GM12864 (cell line): Measurements from ENCODE around the gene IKZF4.
A peak's percentile ranks its signal among the peaks of the same experiment; 100 is the strongest.
"Not testable (repeated sequence)": the region's sequence is repeated elsewhere in the genome, so short reads cannot be mapped to it uniquely, and the experiment has no call there.

Experiments
- DNase-seq: peaks from one replicate; pipeline ENCODE4 v3.0.0-alpha.2; 2011; ENCODE audit warnings: low read depth
- H3K4me3 ChIP-seq: 2 replicates; pipeline ENCODE4 v1.5.1; 2011; ENCODE audit warnings: mild to moderate bottlenecking, low read depth, low read length, control low read depth
- CTCF ChIP-seq: IDR thresholded peaks from 2 replicates; pipeline ENCODE4 v1.5.1; 2011; ENCODE audit warnings: low read depth, mild to moderate bottlenecking, moderate library complexity, low read length, control low read depth, inconsistent platforms; ENCODE audit errors: missing control alignments

The IKZF4 gene

DNA sequence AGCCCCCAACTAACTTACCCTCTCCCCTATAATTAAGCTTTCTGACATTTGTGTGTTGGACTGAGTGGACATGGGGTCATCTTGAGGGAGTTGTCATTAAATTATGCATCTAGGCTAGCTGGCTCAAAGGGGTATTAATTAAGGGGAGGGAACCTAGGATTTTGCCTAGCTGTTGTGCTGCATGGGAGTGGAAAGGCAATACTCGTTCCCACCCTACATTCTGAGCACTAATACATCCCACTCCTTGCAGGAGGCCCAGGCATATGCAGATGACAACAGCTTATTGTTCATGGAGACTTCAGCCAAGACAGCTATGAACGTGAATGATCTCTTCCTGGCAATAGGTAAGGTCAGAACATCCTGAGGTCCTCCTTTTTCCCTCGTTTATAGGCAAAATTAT, 29.7 kb upstream of the IKZF4 start:
- no peak overlapping the region for H3K4me3 ChIP-seq
- no peak for DNase-seq
- no peak for TF ChIP-seq CTCF

DNA sequence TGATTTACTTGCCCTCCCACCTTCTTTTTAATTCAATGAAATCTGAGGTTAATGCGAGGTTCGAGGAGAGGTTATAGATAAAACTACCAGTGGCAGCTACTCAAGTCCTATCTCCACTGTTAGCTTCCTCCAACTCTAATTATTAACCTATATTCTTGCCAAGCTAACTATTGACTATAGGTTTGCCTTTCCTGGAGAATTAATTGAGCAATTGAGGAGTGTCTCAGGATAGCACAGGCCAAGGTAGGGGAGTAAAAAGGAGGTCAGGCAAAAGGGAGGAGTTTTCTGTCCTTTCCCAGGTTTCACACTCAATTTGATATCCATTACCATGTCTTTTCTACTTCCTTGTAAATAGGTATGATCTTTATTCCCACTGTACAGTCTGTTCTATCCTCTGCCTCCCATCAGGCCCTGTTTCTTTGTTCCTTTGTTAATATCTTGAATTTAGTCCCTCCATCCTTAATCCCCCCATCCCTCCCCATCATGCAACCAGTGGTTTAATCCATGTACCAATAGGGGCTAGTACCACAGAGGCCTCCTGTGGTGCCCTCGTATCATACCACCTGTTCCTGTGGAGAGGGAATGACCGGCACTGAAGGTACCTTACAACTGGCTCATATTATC, 27.5 kb upstream of the IKZF4 start:
- TF ChIP-seq CTCF = no peak

GRCh38 chr12:55995366-55995765, 25.5 kb upstream of the IKZF4 start:
- TF ChIP-seq CTCF = no peak
- DNase-seq = no peak
- H3K4me3 ChIP-seq = no peak overlapping the region

More for the DNA sequence above, 27.5 kb upstream of the IKZF4 start:
- no peak for DNase-seq
- no peak overlapping the region for H3K4me3 ChIP-seq

DNA sequence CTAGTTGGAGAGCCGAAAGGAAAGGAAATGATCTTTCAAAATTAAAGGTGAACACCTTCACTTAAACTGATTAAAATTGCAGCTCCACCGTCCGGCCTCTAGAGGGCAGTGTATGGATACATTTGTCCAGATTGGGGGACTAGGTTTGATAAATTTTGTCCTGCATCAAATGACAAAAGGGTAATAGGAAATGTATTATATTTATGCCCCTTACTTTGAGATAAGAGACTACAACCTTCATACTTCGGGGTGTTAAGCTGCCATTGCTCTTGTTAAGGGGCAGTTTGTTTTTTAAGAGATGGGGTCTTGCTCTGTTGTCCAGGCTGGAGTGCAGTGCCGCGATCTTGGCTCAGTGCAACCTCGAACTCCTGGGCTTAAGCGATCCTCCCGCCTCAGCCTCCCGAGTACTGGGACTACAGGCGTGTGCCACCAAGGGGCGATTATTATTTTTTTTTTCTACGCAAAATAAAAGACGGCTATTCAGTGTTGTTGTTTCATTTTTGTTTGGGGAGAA, 24.6 kb upstream of the IKZF4 start:
- peak overlapping the region; percentile 70 for H3K4me3 ChIP-seq
- no peak for DNase-seq
- TF ChIP-seq CTCF = peak; percentile 72

DNA sequence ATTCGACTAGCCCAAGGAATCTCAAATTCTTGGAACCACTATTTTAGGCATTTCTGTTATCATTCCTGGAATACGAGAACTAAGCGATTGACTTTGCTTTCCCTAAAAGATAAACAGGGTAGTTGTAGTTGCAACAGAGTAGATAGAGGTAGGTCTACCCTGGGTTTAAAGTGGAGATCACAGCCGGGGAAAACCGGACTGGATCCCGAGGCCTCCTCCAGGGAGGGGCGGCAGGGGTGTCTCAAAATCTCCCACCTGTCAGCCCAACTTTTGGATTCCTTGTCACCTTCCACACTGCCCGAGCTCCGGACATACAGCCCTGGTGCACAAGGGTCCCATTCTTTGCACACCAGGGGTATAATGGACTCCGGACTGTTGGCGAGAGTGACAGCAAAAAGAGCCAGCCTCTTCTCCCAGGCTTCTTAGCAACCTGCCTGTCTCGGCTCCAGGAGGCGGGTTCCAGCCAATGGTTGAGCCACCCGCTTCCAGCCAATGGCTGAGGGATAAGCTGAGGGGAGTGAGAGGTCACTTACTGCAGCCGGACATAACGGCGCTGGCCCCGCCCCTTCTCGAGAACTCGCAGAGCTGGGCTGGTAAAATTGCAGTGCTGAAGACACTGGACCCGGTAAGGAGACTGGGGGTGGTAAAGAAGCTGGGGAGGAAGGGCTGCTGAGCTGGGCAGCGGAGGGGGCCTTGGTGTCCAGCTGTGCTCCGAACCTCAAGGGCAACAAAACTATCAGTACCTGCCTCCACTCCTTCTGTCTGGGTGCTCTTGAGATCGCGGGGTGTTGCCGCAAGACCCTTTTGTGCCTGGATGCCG, 23.9 kb upstream of the IKZF4 start, which contains the start of gene SUOX:
TSS of gene SUOX (plus strand) at position 562 of the 820 bp plus-strand sequence. CDS start 4,946 bp downstream, outside the sequence.
- peak; percentile 81 for DNase-seq
- no peak for TF ChIP-seq CTCF
- H3K4me3 ChIP-seq = peak within 1 kb of the TSS; percentile 70

- no peak for TF ChIP-seq CTCF
- no peak for DNase-seq
- H3K4me3 ChIP-seq = peak overlapping the region; percentile 70
Observed at GRCh38 chr12:55997535-55997859, 23.3 kb upstream of the IKZF4 start.

GRCh38 chr12:55999522-55999921, 21.3 kb upstream of the IKZF4 start:
- not testable (repeated sequence) for H3K4me3 ChIP-seq, DNase-seq

GRCh38 chr12:55999999-56000540, 20.8 kb upstream of the IKZF4 start:
- H3K4me3 ChIP-seq, DNase-seq: not testable (repeated sequence)
